Stimulated activated CD8-positive, alpha-beta memory T cell treated with anti-CD3 and anti-CD28 coated beads, Interleukin-7, amount 100 ng/mL, for 4 hours (primary cell): Measurements from ENCODE around the gene CAMSAP3.

Experiments used
- DNase-seq, 2 donors: peaks; one replicate each; pipeline ENCODE4 v3.0.0-alpha.2; 2020; ENCODE audit warnings: low read depth in 2 of 2

CAMSAP3 gene

GRCh38 chr19:7645656-7646425, 50.2 kb downstream of the CAMSAP3 start:
- DNase-seq: no peak

DNA sequence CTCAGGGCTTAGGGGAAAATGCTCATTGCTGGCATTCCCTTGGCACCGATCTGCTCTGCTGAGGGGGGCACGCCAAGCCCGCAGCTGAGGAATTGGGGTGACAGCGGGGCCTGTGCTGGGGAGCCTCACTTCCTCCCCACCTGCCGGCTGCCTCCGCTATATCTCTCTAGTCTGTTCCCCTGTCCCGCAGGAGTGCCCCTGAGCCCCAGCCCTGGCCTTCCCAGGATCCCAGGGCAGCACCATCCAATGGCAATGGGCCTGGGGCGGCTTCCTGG, 50.7 kb downstream of the CAMSAP3 start:
- no peak for DNase-seq

GRCh38 chr19:7647156-7647555, 51.5 kb downstream of the CAMSAP3 start:
- no peak for DNase-seq

DNA sequence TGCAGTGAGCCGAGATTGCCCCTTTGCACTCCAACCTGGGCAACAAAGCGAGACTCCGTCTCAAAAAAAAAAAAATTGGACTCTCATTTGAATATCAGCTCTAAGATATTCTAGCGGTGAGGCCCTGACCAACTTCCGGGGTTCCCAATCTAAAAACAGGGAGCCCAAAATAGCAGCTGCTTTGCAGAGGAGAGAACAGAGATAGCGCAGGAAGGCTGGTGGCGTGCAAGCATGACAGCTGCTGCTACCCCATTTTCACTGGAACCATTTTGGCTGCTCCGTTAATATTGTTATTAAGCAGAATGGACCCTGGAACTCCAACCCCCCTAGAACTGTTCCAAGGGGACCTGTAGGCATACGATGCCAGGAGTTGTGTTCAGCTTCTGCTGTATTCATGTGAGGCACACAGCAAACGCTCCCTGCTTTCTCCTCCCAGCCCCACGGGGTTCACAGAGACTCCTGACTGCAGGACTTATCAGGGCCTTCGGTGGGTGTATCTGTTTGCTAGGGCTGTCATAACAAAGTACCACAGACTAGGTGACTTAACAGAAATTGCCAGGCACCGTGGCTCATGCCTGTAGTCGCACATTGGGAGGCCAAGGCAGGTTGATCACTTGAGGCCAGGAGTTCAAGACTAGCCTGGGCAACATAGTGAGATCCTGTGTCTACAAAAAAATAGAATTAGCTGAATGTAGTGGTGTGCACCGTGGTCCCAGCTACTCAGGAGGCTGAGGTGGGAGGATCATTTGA, 52.8 kb downstream of the CAMSAP3 start:
- DNase-seq: no peak

GRCh38 chr19:7650148-7650547, 54.5 kb downstream of the CAMSAP3 start:
- DNase-seq: no peak

DNA sequence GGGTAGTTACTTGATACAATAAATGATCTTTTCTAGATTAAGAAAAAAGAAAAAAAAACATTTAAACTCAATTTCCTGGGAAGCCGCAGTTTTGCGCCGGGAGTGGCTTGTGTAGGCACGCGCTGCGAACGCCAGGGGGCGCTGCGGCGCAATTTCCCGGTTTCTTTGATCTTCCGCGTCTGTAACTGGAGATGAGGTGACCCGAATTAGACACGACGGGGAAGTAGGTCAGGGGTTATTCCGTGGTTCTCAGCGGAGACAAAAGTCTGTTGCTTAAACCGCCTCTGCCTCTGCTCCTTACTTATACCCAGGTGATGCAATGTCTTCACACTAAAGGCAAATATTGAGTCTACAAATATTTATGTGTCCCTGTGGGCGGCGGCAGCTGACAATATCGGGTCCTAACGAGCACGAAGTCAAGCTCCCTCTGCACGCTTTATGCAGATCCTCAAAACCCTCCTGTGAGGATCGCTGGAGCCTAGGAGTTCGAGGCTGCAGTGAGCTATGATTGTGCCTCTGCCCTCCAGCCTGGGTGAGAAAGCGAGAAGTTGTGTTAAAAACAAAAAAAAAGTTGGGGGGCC, 56.5 kb downstream of the CAMSAP3 start:
- peak; percentile 72 to 75 for DNase-seq

- DNase-seq: no peak
These were observed 58.7 kb downstream of the CAMSAP3 start for GRCh38 chr19:7654401-7654800.

DNA sequence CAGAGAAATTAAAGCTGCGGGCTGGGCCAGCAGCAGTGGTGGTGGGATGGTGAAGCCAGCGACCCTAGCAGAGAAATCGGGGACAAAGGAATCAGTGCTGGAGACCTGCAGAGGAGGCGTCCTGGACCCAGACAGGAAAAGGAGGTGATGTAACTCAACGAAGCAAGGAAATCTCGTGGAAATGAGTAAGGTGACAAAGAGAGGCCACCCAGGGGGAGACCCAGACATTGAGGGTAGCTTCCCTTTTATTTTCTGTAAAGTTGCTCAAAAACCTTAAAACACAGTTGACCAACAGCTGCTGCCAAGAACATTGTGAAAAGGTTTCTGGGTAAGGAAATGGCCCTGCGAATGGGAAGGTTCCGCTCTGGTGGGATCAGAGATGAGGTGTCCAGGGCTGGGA, 59.9 kb downstream of the CAMSAP3 start:
- no peak for DNase-seq

- DNase-seq: no peak
These were observed 61.6 kb downstream of the CAMSAP3 start for GRCh38 chr19:7657131-7657751.

GRCh38 chr19:7658219-7658686, 62.6 kb downstream of the CAMSAP3 start:
- no peak for DNase-seq

- no peak for DNase-seq
These were observed 66.3 kb downstream of the CAMSAP3 start for GRCh38 chr19:7661744-7662538.

GRCh38 chr19:7662657-7663056, 67.0 kb downstream of the CAMSAP3 start:
- DNase-seq: no peak

DNA sequence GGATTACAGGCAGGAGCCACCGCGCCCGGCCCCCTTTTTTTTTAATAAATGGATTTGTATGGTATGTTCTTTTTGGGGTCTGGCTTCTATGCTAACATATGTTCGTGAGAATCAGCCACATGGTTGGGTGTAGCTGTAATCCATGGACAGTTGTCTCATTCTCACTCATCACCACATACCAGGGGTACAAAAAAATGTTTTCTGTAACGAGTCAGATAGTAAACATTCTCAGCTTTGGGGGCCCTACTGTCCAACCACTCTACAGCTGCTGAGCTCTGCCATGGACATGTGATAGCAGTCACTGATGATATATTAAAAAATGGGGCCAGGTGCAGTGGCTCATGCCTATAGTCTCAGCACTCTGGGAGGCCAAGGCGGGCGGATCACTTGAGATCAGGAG, 68.0 kb downstream of the CAMSAP3 start:
- no peak for DNase-seq

DNA sequence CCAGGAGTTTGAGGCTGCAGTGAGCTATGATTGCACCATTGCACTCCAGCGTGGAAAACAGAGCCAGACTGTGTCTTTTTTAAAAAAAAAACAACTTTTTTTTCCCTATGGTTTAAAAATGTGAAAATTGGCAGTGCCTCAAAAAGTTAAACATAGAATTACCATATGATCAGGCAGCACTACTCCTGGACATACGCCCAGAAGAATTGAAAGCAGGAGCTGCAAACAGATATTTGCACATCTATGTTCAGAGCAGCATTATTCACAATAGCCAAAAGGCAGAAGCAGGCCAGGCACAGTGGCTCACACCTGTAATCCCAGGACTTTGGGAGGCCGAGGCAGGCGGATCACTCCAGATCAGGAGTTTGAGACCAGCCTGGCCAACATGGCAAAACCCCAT, 69.4 kb downstream of the CAMSAP3 start:
- DNase-seq: no peak
